ENCODE results near the gene MTX3. TPM values are rescaled to one million over a fixed set of nuclear protein-coding genes. Genes with fewer than 3 reads are reported as not detected.

MTX3 gene
- total RNA-seq, 1 experiment from 2014 or later: 16.6 TPM

GRCh38 chr5:80002677-80003076 lies 11.6 kb upstream of the MTX3 start:
- no peak for DNase-seq
- Histone ChIP-seq H3K4me3 (ENCODE audit: insufficient read depth, low read depth, low read length) (no peak overlapping the region), H3K36me3 (replicated peaks; ENCODE audit: control insufficient read depth, insufficient read depth, low read length) (no peaks in the 10 kb centered on the region), H3K27me3 (ENCODE audit: control insufficient read depth, insufficient read depth, low read length) (no peaks in the 10 kb centered on the region)

- H3K4me3 ChIP-seq (ENCODE audit: insufficient read depth, low read depth, low read length): no peak overlapping the region
- DNase-seq: no peak
- no peaks in the 10 kb centered on the region for H3K27me3 ChIP-seq (ENCODE audit: control insufficient read depth, insufficient read depth, low read length)
- H3K36me3 ChIP-seq (replicated peaks; ENCODE audit: control insufficient read depth, insufficient read depth, low read length): no peaks in the 10 kb centered on the region
Measured at GRCh38 chr5:79999722-80000121, 8.7 kb upstream of the MTX3 start.

GRCh38 chr5:79992891-79993657 lies 2.0 kb upstream of the MTX3 start:
- no peak for DNase-seq
- Histone ChIP-seq H3K36me3 (replicated peaks; ENCODE audit: control insufficient read depth, insufficient read depth, low read length) (peaks cover 3% of the 10 kb centered on the region; the same call in 1 of the 2 replicates), H3K4me3 (ENCODE audit: insufficient read depth, low read depth, low read length) (no peak overlapping the region), H3K27me3 (ENCODE audit: control insufficient read depth, insufficient read depth, low read length) (no peaks in the 10 kb centered on the region)

GRCh38 chr5:79990205-79990597 lies 861 bp downstream of the MTX3 start:
- DNase-seq: no peak
- Histone ChIP-seq H3K4me3 (ENCODE audit: insufficient read depth, low read depth, low read length) (peak overlapping the region; percentile 94), H3K36me3 (replicated peaks; ENCODE audit: control insufficient read depth, insufficient read depth, low read length) (peaks cover 5% of the 10 kb centered on the region), H3K27me3 (ENCODE audit: control insufficient read depth, insufficient read depth, low read length) (no peaks in the 10 kb centered on the region)

DNA sequence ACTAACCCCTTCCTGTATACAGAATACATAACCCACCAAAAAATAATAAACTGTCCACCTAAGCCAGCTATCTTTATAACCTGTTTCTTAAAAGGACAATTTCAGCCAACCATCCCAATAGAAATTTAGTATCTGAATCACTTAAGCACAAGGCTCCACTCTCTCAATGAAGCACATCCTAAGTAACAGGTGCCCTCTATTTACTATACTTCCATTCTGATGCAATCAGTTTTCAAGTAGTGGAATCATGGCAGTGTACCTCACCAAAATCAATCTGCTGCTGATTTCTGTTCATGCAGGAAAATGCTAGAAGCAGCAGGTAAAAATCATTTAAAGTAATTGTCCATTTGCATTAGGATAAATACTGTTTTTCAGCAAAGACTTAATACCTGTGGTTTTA lies 4.8 kb downstream of the MTX3 start:
- Histone ChIP-seq H3K36me3 (replicated peaks; ENCODE audit: control insufficient read depth, insufficient read depth, low read length) (peaks cover 18% of the 10 kb centered on the region), H3K27me3 (ENCODE audit: control insufficient read depth, insufficient read depth, low read length) (no peaks in the 10 kb centered on the region), H3K4me3 (ENCODE audit: insufficient read depth, low read depth, low read length) (no peak overlapping the region)
- DNase-seq: no peak

- no peak for DNase-seq
- H3K36me3 ChIP-seq (replicated peaks; ENCODE audit: control insufficient read depth, insufficient read depth, low read length): peaks cover 18% of the 10 kb centered on the region
- H3K27me3 ChIP-seq (ENCODE audit: control insufficient read depth, insufficient read depth, low read length): no peaks in the 10 kb centered on the region
- H3K4me3 ChIP-seq (ENCODE audit: insufficient read depth, low read depth, low read length): no peak overlapping the region
Measured at GRCh38 chr5:79985288-79985687, 5.8 kb downstream of the MTX3 start.

DNA sequence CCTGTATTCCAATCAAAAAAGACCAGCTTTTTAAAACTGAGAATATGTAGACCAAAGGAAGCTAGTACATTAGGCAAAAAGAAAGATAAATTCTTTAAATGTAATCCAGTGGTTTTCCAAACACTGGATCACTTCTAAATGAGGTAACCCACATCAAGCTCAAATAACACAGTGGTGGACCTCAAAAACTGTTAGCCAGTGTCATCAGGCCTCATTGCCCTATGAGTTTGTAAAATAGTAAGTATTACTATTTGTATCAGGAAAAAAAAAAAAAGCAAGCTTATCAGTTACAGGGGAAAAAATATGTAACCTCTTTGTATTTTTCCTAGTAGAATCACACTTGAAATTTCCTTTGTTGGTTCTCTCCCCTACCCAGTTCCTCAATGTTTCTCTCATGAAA lies 6.7 kb downstream of the MTX3 start:
- peaks cover 18% of the 10 kb centered on the region for H3K36me3 ChIP-seq (replicated peaks; ENCODE audit: control insufficient read depth, insufficient read depth, low read length)

GRCh38 chr5:79983618-79984017 lies 7.4 kb downstream of the MTX3 start:
- Histone ChIP-seq H3K27me3 (ENCODE audit: control insufficient read depth, insufficient read depth, low read length) (no peaks in the 10 kb centered on the region), H3K36me3 (replicated peaks; ENCODE audit: control insufficient read depth, insufficient read depth, low read length) (peaks cover 18% of the 10 kb centered on the region), H3K4me3 (ENCODE audit: insufficient read depth, low read depth, low read length) (no peak overlapping the region)
- no peak for DNase-seq

More for the DNA sequence above, 6.7 kb downstream of the MTX3 start:
- Histone ChIP-seq H3K27me3 (ENCODE audit: control insufficient read depth, insufficient read depth, low read length) (no peaks in the 10 kb centered on the region), H3K4me3 (ENCODE audit: insufficient read depth, low read depth, low read length) (no peak overlapping the region)
- no peak for DNase-seq

DNA sequence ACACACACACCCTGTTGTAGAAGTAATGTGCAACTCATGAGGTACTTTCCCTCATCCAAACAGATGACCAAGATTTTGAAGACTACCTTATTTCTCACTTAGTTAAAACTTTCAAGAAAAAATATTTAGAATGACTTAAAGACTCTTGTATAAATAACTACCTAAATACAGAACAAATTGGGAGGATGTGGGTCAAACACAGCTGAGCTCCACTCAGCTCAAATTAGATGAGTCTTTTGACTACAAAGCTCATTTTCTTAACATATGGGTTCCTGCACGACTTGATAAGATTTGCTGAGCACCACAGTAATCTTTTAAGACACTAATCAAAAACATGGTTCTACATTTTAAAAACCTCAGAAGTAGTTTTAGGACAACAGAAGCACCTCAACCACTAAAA lies 8.9 kb downstream of the MTX3 start:
- H3K27me3 ChIP-seq (ENCODE audit: control insufficient read depth, insufficient read depth, low read length): no peaks in the 10 kb centered on the region
- no peak for DNase-seq
- H3K36me3 ChIP-seq (replicated peaks; ENCODE audit: control insufficient read depth, insufficient read depth, low read length): peaks cover 15% of the 10 kb centered on the region

GRCh38 chr5:79976759-79977515 lies 14.1 kb downstream of the MTX3 start:
- H3K36me3 ChIP-seq (replicated peaks; ENCODE audit: control insufficient read depth, insufficient read depth, low read length): peaks cover 2% of the 10 kb centered on the region
- H3K4me3 ChIP-seq (ENCODE audit: insufficient read depth, low read depth, low read length): no peak overlapping the region
- no peak for DNase-seq
- H3K27me3 ChIP-seq (ENCODE audit: control insufficient read depth, insufficient read depth, low read length): no peaks in the 10 kb centered on the region

More for the DNA sequence above, 8.9 kb downstream of the MTX3 start:
- H3K4me3 ChIP-seq (ENCODE audit: insufficient read depth, low read depth, low read length): no peak overlapping the region

- Histone ChIP-seq H3K4me3 (ENCODE audit: insufficient read depth, low read depth, low read length) (no peak overlapping the region), H3K27me3 (ENCODE audit: control insufficient read depth, insufficient read depth, low read length) (no peaks in the 10 kb centered on the region), H3K36me3 (replicated peaks; ENCODE audit: control insufficient read depth, insufficient read depth, low read length) (peaks cover 1% of the 10 kb centered on the region; the same call in 1 of the 2 replicates)
- no peak for DNase-seq
Measured at GRCh38 chr5:79975422-79975821, 15.6 kb downstream of the MTX3 start.

GRCh38 chr5:79974886-79975285 lies 16.2 kb downstream of the MTX3 start:
- DNase-seq: no peak

GRCh38 chr5:79973996-79974395 lies 17.1 kb downstream of the MTX3 start:
- DNase-seq: no peak
- H3K36me3 ChIP-seq (replicated peaks; ENCODE audit: control insufficient read depth, insufficient read depth, low read length): peaks cover 1% of the 10 kb centered on the region; the same call in 1 of the 2 replicates
- H3K27me3 ChIP-seq (ENCODE audit: control insufficient read depth, insufficient read depth, low read length): no peaks in the 10 kb centered on the region
- H3K4me3 ChIP-seq (ENCODE audit: insufficient read depth, low read depth, low read length): no peak overlapping the region

More at GRCh38 chr5:79974886-79975285, 16.2 kb downstream of the MTX3 start:
- Histone ChIP-seq H3K36me3 (replicated peaks; ENCODE audit: control insufficient read depth, insufficient read depth, low read length) (peaks cover 1% of the 10 kb centered on the region; the same call in 1 of the 2 replicates), H3K4me3 (ENCODE audit: insufficient read depth, low read depth, low read length) (no peak overlapping the region), H3K27me3 (ENCODE audit: control insufficient read depth, insufficient read depth, low read length) (no peaks in the 10 kb centered on the region)

GRCh38 chr5:79973511-79973910 lies 17.6 kb downstream of the MTX3 start:
- no peak overlapping the region for H3K4me3 ChIP-seq (ENCODE audit: insufficient read depth, low read depth, low read length)
- H3K36me3 ChIP-seq (replicated peaks; ENCODE audit: control insufficient read depth, insufficient read depth, low read length): peaks cover under 1% of the 10 kb centered on the region; the same call in 1 of the 2 replicates
- H3K27me3 ChIP-seq (ENCODE audit: control insufficient read depth, insufficient read depth, low read length): no peaks in the 10 kb centered on the region
- DNase-seq: no peak

DNA sequence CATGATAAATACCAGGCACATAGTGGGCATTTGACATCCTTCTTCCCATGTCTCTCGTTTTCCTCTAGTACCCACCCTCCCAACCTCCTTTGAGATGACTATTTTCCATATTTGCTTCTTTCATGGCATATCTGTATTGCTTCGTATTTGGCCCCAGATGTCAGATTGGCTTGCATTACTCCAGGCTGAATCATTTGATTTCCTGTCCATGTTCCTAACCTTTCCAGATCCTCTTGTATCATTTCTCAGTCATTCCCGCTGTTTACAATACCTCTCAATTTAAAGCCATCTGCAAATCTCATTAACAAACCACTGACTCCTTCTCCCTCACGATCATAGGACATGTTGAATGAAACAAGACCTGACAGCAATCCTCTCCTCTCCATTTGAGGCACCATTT lies 19.9 kb downstream of the MTX3 start:
- Histone ChIP-seq H3K36me3 (replicated peaks; ENCODE audit: control insufficient read depth, insufficient read depth, low read length) (no peaks in the 10 kb centered on the region), H3K4me3 (ENCODE audit: insufficient read depth, low read depth, low read length) (no peak overlapping the region), H3K27me3 (ENCODE audit: control insufficient read depth, insufficient read depth, low read length) (no peaks in the 10 kb centered on the region)
- no peak for DNase-seq
